PC-3 (cell line): ENCODE data around the gene GPANK1.
A peak's percentile ranks its signal among the peaks of the same experiment; 100 is the strongest.

ENCODE experiments used
- EZH2 ChIP-seq: fragments of 300-600 bp; sonication (generic); IDR thresholded peaks from one replicate; pipeline ENCODE4 v1.6.1; 2017; ENCODE audit warnings: antibody characterized with exemption, mild to moderate bottlenecking, low read length; ENCODE audit not compliant: unreplicated experiment
- EZH2phosphoT487 ChIP-seq: fragments of 300-600 bp; sonication (generic); IDR thresholded peaks from 2 replicates; pipeline ENCODE4 v1.6.1; 2018; ENCODE audit warnings: mild to moderate bottlenecking, antibody characterized with exemption, low read length, borderline replicate concordance
- TF ChIP-seq, protein P1 (sequence below): fragments of 300-600 bp; sonication (generic); conservative IDR thresholded peaks from 2 replicates; pipeline ENCODE4 v1.5.1; 2017; ENCODE audit warnings: antibody characterized with exemption, low read depth, mild to moderate bottlenecking, low read length

DNA sequence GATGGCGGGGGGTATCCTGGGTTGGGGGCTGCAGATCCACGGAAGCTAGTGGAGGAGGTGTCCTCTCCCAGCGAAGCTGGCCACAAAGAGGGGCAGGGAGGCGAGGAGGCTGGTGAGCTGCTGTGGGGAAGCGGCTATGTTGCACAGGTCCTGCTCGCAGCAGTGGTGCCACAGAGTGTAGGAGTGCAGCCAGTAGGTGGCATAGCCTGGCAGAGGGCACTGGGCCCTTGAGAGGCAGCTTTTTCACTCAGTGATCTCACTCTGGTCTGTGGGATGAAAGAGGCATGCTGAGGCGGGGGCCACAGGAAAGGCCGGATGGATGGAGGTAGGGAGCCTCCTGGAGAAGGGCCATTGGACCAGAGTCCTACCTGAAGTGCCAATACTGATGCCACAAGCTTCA is 47.5 kb upstream of the GPANK1 start:
- TF ChIP-seq, protein P1, sequence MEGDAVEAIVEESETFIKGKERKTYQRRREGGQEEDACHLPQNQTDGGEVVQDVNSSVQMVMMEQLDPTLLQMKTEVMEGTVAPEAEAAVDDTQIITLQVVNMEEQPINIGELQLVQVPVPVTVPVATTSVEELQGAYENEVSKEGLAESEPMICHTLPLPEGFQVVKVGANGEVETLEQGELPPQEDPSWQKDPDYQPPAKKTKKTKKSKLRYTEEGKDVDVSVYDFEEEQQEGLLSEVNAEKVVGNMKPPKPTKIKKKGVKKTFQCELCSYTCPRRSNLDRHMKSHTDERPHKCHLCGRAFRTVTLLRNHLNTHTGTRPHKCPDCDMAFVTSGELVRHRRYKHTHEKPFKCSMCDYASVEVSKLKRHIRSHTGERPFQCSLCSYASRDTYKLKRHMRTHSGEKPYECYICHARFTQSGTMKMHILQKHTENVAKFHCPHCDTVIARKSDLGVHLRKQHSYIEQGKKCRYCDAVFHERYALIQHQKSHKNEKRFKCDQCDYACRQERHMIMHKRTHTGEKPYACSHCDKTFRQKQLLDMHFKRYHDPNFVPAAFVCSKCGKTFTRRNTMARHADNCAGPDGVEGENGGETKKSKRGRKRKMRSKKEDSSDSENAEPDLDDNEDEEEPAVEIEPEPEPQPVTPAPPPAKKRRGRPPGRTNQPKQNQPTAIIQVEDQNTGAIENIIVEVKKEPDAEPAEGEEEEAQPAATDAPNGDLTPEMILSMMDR, result peak; percentile 66
- TF ChIP-seq EZH2 (no peak), EZH2phosphoT487 (no peak)
